Activated T-cell treated with anti-CD3 and anti-CD28 coated beads, Interleukin-2, amount 50 U/mL, for 1 hour (primary cell): ENCODE results near the gene ENOPH1.
"Not testable (repeated sequence)": the region's sequence is repeated elsewhere in the genome, so short reads cannot be mapped to it uniquely, and the experiment has no call there.

ENCODE experiments used
- DNase-seq: peaks from one replicate; pipeline ENCODE4 v3.0.0-alpha.2; 2020

ENOPH1 gene

DNA sequence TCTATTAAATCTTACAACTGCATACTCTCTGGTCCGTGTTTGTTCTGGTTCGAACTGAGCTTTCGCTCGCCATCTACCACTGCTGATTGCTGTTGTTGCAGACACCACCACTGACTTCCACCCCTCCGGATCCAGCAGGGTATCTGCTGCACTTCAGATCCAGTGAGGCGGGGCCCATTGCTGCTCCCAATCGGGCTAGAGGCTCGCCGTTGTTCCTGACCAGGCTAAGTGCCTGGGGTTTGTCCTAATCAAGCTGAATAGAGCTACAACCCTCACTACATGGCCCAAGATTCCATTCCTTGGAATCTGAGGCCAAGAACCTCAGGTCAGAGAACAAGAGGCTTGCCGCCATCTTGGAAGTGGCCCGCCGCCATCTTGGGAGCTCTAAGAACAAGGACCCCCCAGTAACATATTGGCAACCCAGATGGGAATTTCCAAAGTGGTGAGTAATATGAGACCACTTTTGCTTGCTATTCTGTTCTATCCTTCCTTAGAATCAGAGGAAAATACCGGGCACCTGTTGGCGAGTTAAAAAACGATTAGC lies 43.3 kb downstream of the ENOPH1 start:
- no peak for DNase-seq

- DNase-seq: not testable (repeated sequence)
These were observed 45.5 kb downstream of the ENOPH1 start for GRCh38 chr4:82475931-82476330.

GRCh38 chr4:82477469-82477868 lies 47.1 kb downstream of the ENOPH1 start:
- DNase-seq: not testable (repeated sequence)

- no peak for DNase-seq
These were observed 49.2 kb downstream of the ENOPH1 start for GRCh38 chr4:82479562-82479961.

GRCh38 chr4:82480771-82481505 lies 50.5 kb downstream of the ENOPH1 start:
- DNase-seq: no peak

- DNase-seq: no peak
These were observed 51.1 kb downstream of the ENOPH1 start for GRCh38 chr4:82481506-82481840.

DNA sequence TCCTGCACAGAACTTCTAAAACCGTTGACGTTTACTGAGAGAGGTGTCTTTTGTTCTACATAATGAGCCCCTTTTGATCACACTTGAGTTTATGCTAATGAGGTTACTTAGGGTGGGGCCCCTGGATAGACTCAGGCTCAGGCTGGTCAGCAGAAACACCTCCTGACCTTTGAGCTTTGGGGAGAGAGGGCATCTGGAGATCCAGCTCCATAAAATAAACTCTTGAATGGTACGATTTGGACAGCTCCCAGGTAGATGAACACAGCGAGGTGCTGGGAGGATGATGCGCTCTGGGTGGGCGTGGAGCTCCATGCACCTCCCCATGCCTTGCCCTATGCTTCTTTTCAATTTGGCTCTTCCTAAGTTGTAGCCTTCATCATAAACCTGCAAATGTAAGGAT lies 52.0 kb downstream of the ENOPH1 start:
- DNase-seq: no peak

DNA sequence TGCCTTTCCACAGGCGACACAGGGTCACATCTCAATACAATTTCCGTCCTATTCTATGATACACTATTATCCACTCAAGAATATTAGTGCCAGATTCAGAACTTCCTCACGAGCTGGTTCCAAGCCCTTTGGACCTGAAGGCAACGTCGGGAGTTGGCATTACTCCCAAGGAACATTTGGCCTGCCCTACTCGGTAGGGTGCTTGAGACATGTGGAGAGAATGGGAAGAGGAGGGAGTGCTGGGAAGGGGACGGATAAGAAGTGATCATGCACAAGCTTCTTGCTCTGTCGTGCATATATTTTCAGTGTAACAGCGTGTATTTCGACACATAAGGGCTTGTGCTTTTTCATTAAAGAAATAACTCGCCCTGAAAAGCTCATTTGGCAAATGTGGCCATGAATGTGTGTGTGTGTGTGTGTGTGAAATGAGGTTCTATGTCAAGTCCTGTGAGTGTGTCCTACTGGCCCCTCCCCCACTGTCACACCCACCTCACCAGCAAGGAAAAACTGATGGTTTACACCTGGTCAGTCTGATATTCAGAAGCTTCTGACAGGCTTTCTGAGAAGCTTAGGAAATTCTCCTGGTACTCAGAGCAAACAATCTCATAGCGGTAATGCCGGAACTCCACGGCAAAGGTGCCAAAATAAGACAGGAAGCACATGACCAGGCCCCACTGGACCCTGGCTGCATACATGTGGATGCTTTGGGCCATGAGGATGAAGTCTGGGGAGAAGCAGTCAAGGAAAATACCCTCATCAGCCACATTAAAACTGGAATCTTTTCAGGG lies 54.8 kb downstream of the ENOPH1 start:
- no peak for DNase-seq

DNA sequence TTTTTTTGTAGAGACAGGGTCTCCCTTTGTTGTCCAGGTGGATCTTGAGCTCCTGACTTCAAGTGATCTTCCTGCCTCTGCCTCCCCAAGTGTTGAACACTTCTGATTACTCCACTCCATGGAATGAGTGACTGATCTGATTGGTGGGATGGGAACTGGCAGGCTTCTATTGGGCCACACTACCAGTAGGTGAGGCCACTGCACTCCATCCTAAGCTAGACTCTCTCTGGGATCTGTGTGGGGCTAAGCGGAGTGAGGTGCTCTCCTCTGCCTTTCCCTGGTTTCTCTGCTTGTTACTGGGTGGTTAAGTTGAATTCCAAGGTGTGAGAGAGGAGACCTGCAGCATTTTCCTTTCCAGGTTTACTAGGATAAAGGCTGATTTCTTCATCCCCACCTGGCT lies 58.7 kb downstream of the ENOPH1 start:
- DNase-seq: no peak

DNA sequence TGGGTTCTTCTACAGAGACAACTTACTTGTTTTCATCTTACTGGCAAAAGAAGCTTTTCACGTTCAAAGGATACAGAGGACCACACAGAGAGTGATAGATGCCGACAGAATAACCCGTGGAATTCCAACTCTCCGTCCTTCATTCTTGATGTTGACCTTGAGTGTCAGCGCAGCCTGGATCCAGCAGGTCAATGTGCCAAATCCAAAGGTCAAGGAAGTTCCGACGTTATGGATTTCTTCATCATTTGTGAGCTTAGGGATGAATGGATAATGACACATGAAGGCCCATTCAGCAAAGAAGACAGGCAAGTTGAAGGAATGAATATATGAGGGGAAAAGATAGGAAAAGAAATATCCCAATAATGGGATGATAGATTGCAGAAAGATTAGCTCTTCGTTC lies 59.6 kb downstream of the ENOPH1 start:
- no peak for DNase-seq

- DNase-seq: no peak
These were observed 61.0 kb downstream of the ENOPH1 start for GRCh38 chr4:82491251-82491960.

- DNase-seq: no peak
These were observed 63.5 kb downstream of the ENOPH1 start for GRCh38 chr4:82493721-82494425.

GRCh38 chr4:82495666-82496065 lies 65.3 kb downstream of the ENOPH1 start:
- DNase-seq: no peak

GRCh38 chr4:82496349-82496748 lies 66.0 kb downstream of the ENOPH1 start:
- no peak for DNase-seq

- no peak for DNase-seq
These were observed 69.5 kb downstream of the ENOPH1 start for GRCh38 chr4:82499738-82500434.

DNA sequence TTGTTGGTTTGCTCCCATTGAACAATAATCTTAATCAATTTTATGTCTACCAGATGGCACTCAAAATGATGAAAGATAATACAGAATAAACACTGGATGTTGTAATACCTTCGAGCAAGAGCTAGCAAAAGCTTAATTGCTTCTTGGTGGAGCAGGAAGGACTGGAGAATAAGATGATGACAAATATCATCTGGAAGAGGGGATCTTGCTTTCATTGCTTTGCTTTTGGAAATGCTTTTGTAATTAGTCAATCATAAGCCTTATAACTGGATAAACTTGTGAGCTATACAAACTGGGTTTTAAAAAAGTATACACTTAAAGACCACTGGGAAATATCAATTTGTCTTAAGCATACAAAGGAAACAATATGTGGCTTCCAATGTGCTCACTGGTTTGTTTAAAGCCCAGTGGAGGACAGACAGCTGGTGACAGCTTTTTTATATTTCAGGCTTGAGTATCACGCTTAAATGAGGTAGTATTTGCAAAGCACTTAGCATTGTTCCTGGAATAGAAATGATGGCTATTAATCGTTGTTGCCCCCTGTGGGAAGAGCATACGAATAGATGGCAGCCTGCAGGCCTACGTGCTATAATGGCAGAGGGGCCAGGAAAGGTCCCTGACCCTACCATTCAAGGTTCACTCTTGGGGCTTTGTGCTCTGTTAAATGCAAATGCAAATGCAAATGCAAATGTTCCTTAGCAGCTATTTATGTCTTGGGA lies 70.2 kb downstream of the ENOPH1 start:
- DNase-seq: no peak

- DNase-seq: no peak
These were observed 70.7 kb downstream of the ENOPH1 start for GRCh38 chr4:82501154-82501442.

DNA sequence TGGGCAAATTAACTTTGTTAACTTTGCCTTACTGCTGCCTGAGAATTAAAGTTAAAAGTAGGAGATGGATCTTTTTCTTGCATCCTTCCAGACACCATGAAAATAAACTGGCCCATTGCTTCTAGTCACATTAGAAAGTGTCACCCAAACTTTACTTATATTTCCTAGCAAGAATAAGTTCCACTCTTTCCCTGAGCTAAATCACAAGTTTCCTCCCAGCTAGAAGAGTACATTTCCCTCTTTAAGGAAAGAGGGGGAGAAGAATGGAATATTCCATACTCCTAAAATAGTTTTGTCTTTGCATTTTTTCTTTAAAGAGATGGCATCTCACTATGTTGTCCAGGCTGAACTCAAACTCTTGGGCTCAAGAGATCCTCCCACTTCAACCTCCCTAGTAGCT lies 77.6 kb downstream of the ENOPH1 start:
- no peak for DNase-seq

GRCh38 chr4:82508806-82509428 lies 78.5 kb downstream of the ENOPH1 start:
- no peak for DNase-seq

GRCh38 chr4:82510216-82510615 lies 79.8 kb downstream of the ENOPH1 start:
- no peak for DNase-seq
